ENCODE data around the gene MMP25.
"Not testable (repeated sequence)": the region's sequence is repeated elsewhere in the genome, so short reads cannot be mapped to it uniquely, and the experiment has no call there.

The MMP25 gene

GRCh38 chr16:3051494-3051893 lies 5.1 kb downstream of the MMP25 start:
- no peak overlapping the region for H3K4me3 ChIP-seq (ENCODE audit: low read depth, low read length)
- no peak for TF ChIP-seq CTCF (IDR thresholded peaks at IDR 0.05; ENCODE audit: borderline replicate concordance, insufficient read depth, low read depth, low read length)

- not testable (repeated sequence) for H3K4me3 ChIP-seq (ENCODE audit: low read depth, low read length)
Observed at GRCh38 chr16:3052571-3053329, 6.4 kb downstream of the MMP25 start.

GRCh38 chr16:3053330-3053710 lies 7.0 kb downstream of the MMP25 start:
- H3K4me3 ChIP-seq (ENCODE audit: low read depth, low read length), result not testable (repeated sequence)

- no peak for TF ChIP-seq CTCF (IDR thresholded peaks at IDR 0.05; ENCODE audit: borderline replicate concordance, insufficient read depth, low read depth, low read length)
- no peak overlapping the region for H3K4me3 ChIP-seq (ENCODE audit: low read depth, low read length)
Observed at GRCh38 chr16:3054965-3055733, 8.8 kb downstream of the MMP25 start.

- H3K4me3 ChIP-seq (ENCODE audit: low read depth, low read length), result not testable (repeated sequence)
Observed at GRCh38 chr16:3055734-3056115, 9.4 kb downstream of the MMP25 start.

- no peak for TF ChIP-seq CTCF (IDR thresholded peaks at IDR 0.05; ENCODE audit: borderline replicate concordance, insufficient read depth, low read depth, low read length)
- H3K4me3 ChIP-seq (ENCODE audit: low read depth, low read length), result no peak overlapping the region
Observed at GRCh38 chr16:3056336-3057180, 10.2 kb downstream of the MMP25 start.

- no peak overlapping the region for H3K4me3 ChIP-seq (ENCODE audit: low read depth, low read length)
- TF ChIP-seq CTCF (IDR thresholded peaks at IDR 0.05; ENCODE audit: borderline replicate concordance, insufficient read depth, low read depth, low read length), result no peak
Observed at GRCh38 chr16:3057181-3058138, 11.1 kb downstream of the MMP25 start.

Measured in GM12875 (cell line).